Spinal cord (tissue), 4 donors: ENCODE results near the gene PCDHGC3. TPM values are rescaled to one million over a fixed set of nuclear protein-coding genes. Genes with fewer than 3 reads are reported as not detected.

Experiments used
- polyA plus RNA-seq, 2 donors: library from polyadenylated mRNA; unstranded; fragments of 120-200 nt; gene quantifications; one replicate each; pipeline ENCODE4 v1.2.1, GENCODE V29; 2013; ENCODE audit not compliant: insufficient read length in 2 of 2
- total RNA-seq, 2 donors: library from RNA; depleted of rRNA in 1 of 2; stranded (reverse); fragments of 120-200 nt in 1 of 2; fragments of >200 nt in 1 of 2; gene quantifications; one replicate each; pipeline versions ENCODE4 v1.2.3 to v1.2.4, GENCODE V29; 2013 to 2014

The PCDHGC3 gene
- total and polyA plus RNA-seq, 4 donors: 114 to 678 (median 404) TPM

Other genes starting within 250 kb of the PCDHGC3 start
- gene PCDHB15, start 230.6 kb upstream of the PCDHGC3 start, total RNA-seq: 10 to 100 TPM; 10.4 to 15.2 TPM
- gene PCDHB15, start 230.6 kb upstream of the PCDHGC3 start, polyA plus RNA-seq: 10 to 100 TPM; 12.3 to 21.1 TPM
- gene SLC25A2, start 171.9 kb upstream of the PCDHGC3 start, total RNA-seq: under 1 TPM in 1 of 2 donors, not detected in 1; 0.39 TPM
- gene SLC25A2, start 171.9 kb upstream of the PCDHGC3 start, polyA plus RNA-seq: under 1 TPM in 1 of 2 donors, not detected in 1; 0.15 TPM
- gene TAF7, start 155.2 kb upstream of the PCDHGC3 start, total RNA-seq: 100 to 1,000 TPM in 1 of 2 donors, 10 to 100 TPM in 1; 98.2 to 111 TPM
- 100 to 1,000 TPM in 1 of 2 donors, 10 to 100 TPM in 1; 90.1 to 101 TPM for gene TAF7, start 155.2 kb upstream of the PCDHGC3 start, polyA plus RNA-seq
- gene PCDHGA1, start 145.5 kb upstream of the PCDHGC3 start, total RNA-seq: 1 to 10 TPM; 1.4 to 3.0 TPM
- 1 to 10 TPM; 2.5 to 3.8 TPM for gene PCDHGA1, start 145.5 kb upstream of the PCDHGC3 start, polyA plus RNA-seq
- gene PCDHGA2, start 137.2 kb upstream of the PCDHGC3 start, total RNA-seq: 10 to 100 TPM in 1 of 2 donors, 1 to 10 TPM in 1; 8.9 to 10.4 TPM
- 10 to 100 TPM; 14.0 to 17.7 TPM for gene PCDHGA2, start 137.2 kb upstream of the PCDHGC3 start, polyA plus RNA-seq
- 10 to 100 TPM in 1 of 2 donors, 1 to 10 TPM in 1; 9.2 to 10.5 TPM for gene PCDHGA3, start 132.1 kb upstream of the PCDHGC3 start, total RNA-seq
- gene PCDHGA3, start 132.1 kb upstream of the PCDHGC3 start, polyA plus RNA-seq: 10 to 100 TPM; 12.3 to 19.2 TPM
- gene PCDHGB1, start 125.9 kb upstream of the PCDHGC3 start, total RNA-seq: 1 to 10 TPM; 6.4 to 8.6 TPM
- gene PCDHGB1, start 125.9 kb upstream of the PCDHGC3 start, polyA plus RNA-seq: 1 to 10 TPM; 9.8 to 9.9 TPM
- gene PCDHGA4, start 120.9 kb upstream of the PCDHGC3 start, total RNA-seq: 1 to 10 TPM; 7.5 to 8.2 TPM
- 1 to 10 TPM; 9.5 to 9.9 TPM for gene PCDHGA4, start 120.9 kb upstream of the PCDHGC3 start, polyA plus RNA-seq
- 1 to 10 TPM; 6.3 to 6.7 TPM for gene PCDHGB2, start 116.0 kb upstream of the PCDHGC3 start, total RNA-seq
- gene PCDHGB2, start 116.0 kb upstream of the PCDHGC3 start, polyA plus RNA-seq: 10 to 100 TPM in 1 of 2 donors, 1 to 10 TPM in 1; 9.0 to 14.0 TPM
- gene PCDHGA5, start 111.8 kb upstream of the PCDHGC3 start, total RNA-seq: 1 to 10 TPM; 7.9 to 8.8 TPM
- gene PCDHGA5, start 111.8 kb upstream of the PCDHGC3 start, polyA plus RNA-seq: 10 to 100 TPM; 14.0 to 15.5 TPM
- gene PCDHGB3, start 105.7 kb upstream of the PCDHGC3 start, total RNA-seq: 1 to 10 TPM; 6.0 to 8.3 TPM
- gene PCDHGB3, start 105.7 kb upstream of the PCDHGC3 start, polyA plus RNA-seq: 1 to 10 TPM; 7.1 to 8.4 TPM
- gene PCDHGA6, start 102.1 kb upstream of the PCDHGC3 start, total RNA-seq: 10 to 100 TPM in 1 of 2 donors, 1 to 10 TPM in 1; 8.5 to 12.3 TPM
- 10 to 100 TPM; 18.4 to 19.2 TPM for gene PCDHGA6, start 102.1 kb upstream of the PCDHGC3 start, polyA plus RNA-seq
- 1 to 10 TPM; 6.1 to 6.6 TPM for gene PCDHGA7, start 93.2 kb upstream of the PCDHGC3 start, total RNA-seq
- gene PCDHGA7, start 93.2 kb upstream of the PCDHGC3 start, polyA plus RNA-seq: 1 to 10 TPM; 5.2 to 6.7 TPM
- 10 to 100 TPM; 12.5 to 14.9 TPM for gene PCDHGB4, start 88.3 kb upstream of the PCDHGC3 start, total RNA-seq
- 10 to 100 TPM; 10.3 to 16.0 TPM for gene PCDHGB4, start 88.3 kb upstream of the PCDHGC3 start, polyA plus RNA-seq
- 1 to 10 TPM; 4.6 to 5.6 TPM for gene PCDHGA8, start 83.3 kb upstream of the PCDHGC3 start, total RNA-seq
- 1 to 10 TPM; 1.9 to 2.1 TPM for gene PCDHGA8, start 83.3 kb upstream of the PCDHGC3 start, polyA plus RNA-seq
- 10 to 100 TPM; 17.5 to 21.5 TPM for gene PCDHGB5, start 78.0 kb upstream of the PCDHGC3 start, total RNA-seq
- gene PCDHGB5, start 78.0 kb upstream of the PCDHGC3 start, polyA plus RNA-seq: 10 to 100 TPM; 22.7 to 33.5 TPM
- gene PCDHGA9, start 73.2 kb upstream of the PCDHGC3 start, total RNA-seq: 10 to 100 TPM; 10.9 TPM
- gene PCDHGA9, start 73.2 kb upstream of the PCDHGC3 start, polyA plus RNA-seq: 10 to 100 TPM; 19.2 to 21.4 TPM
- 10 to 100 TPM in 1 of 2 donors, 1 to 10 TPM in 1; 10.0 to 10.6 TPM for gene PCDHGB6, start 67.9 kb upstream of the PCDHGC3 start, total RNA-seq
- gene PCDHGB6, start 67.9 kb upstream of the PCDHGC3 start, polyA plus RNA-seq: 10 to 100 TPM; 22.0 to 25.7 TPM
- 10 to 100 TPM; 11.1 to 12.4 TPM for gene PCDHGA10, start 63.0 kb upstream of the PCDHGC3 start, total RNA-seq
- 10 to 100 TPM; 21.1 to 32.4 TPM for gene PCDHGA10, start 63.0 kb upstream of the PCDHGC3 start, polyA plus RNA-seq
- 10 to 100 TPM; 13.7 to 14.3 TPM for gene PCDHGB7, start 58.3 kb upstream of the PCDHGC3 start, total RNA-seq
- gene PCDHGB7, start 58.3 kb upstream of the PCDHGC3 start, polyA plus RNA-seq: 10 to 100 TPM; 35.8 to 47.2 TPM
- 10 to 100 TPM in 1 of 2 donors, 1 to 10 TPM in 1; 8.0 to 15.0 TPM for gene PCDHGA11, start 54.9 kb upstream of the PCDHGC3 start, total RNA-seq
- 10 to 100 TPM; 14.9 to 16.1 TPM for gene PCDHGA11, start 54.9 kb upstream of the PCDHGC3 start, polyA plus RNA-seq
- 10 to 100 TPM in 1 of 2 donors, 1 to 10 TPM in 1; 8.5 to 10.7 TPM for gene PCDHGA12, start 45.5 kb upstream of the PCDHGC3 start, total RNA-seq
- gene PCDHGA12, start 45.5 kb upstream of the PCDHGC3 start, polyA plus RNA-seq: 1 to 10 TPM; 8.1 to 8.3 TPM
- 10 to 100 TPM; 20.0 to 65.5 TPM for gene PCDHGC4, start 9.1 kb downstream of the PCDHGC3 start, total RNA-seq
- gene PCDHGC4, start 9.1 kb downstream of the PCDHGC3 start, polyA plus RNA-seq: 10 to 100 TPM; 90.2 to 91.8 TPM
- gene PCDHGC5, start 13.1 kb downstream of the PCDHGC3 start, total RNA-seq: 1 to 10 TPM; 4.0 to 5.9 TPM
- gene PCDHGC5, start 13.1 kb downstream of the PCDHGC3 start, polyA plus RNA-seq: 1 to 10 TPM; 5.4 to 6.5 TPM
- gene DIAPH1, start 143.0 kb downstream of the PCDHGC3 start, total RNA-seq: 10 to 100 TPM; 23.6 to 24.9 TPM
- gene DIAPH1, start 143.0 kb downstream of the PCDHGC3 start, polyA plus RNA-seq: 10 to 100 TPM; 37.4 to 44.4 TPM
- 10 to 100 TPM; 56.9 to 70.6 TPM for gene HDAC3, start 160.9 kb downstream of the PCDHGC3 start, total RNA-seq
- gene HDAC3, start 160.9 kb downstream of the PCDHGC3 start, polyA plus RNA-seq: 100 to 1,000 TPM in 1 of 2 donors, 10 to 100 TPM in 1; 89.7 to 110 TPM
- 10 to 100 TPM in 1 of 2 donors, 1 to 10 TPM in 1; 7.3 to 22.6 TPM for gene RELL2, start 161.0 kb downstream of the PCDHGC3 start, total RNA-seq
- 10 to 100 TPM; 32.4 to 37.3 TPM for gene RELL2, start 161.0 kb downstream of the PCDHGC3 start, polyA plus RNA-seq
- 10 to 100 TPM in 1 of 2 donors, 1 to 10 TPM in 1; 8.1 to 14.7 TPM for gene FCHSD1, start 175.5 kb downstream of the PCDHGC3 start, total RNA-seq
- 10 to 100 TPM; 11.9 to 20.0 TPM for gene FCHSD1, start 175.5 kb downstream of the PCDHGC3 start, polyA plus RNA-seq
- gene ARAP3, start 206.3 kb downstream of the PCDHGC3 start, total RNA-seq: 1 to 10 TPM; 2.8 to 7.0 TPM
- gene ARAP3, start 206.3 kb downstream of the PCDHGC3 start, polyA plus RNA-seq: 10 to 100 TPM in 1 of 2 donors, 1 to 10 TPM in 1; 9.9 to 11.6 TPM